HL-60 (cell line): ENCODE data around the gene RAB8B.
A peak's percentile ranks its signal among the peaks of the same experiment; 100 is the strongest.

Experiments used
- DNase-seq, 2 experiments: peaks; one replicate each; pipeline ENCODE4 v3.0.0-alpha.2; 2010 to 2020; ENCODE audit warnings: low read depth in 1 of 2, low spot score in 1 of 2
- H3K27ac ChIP-seq: fragments of 250-450 bp; sonication (Bioruptor Pico); replicated peaks from 2 replicates; pipeline ENCODE4 v1.5.1; 2020; ENCODE audit warnings: mild to moderate bottlenecking, moderate library complexity
- H3K27me3 ChIP-seq: fragments of 250-450 bp; sonication (Bioruptor Pico); 2 replicates; pipeline ENCODE4 v1.5.1; 2021; ENCODE audit warnings: mild to moderate bottlenecking, moderate library complexity; ENCODE audit not compliant: insufficient read depth, poor library complexity, severe bottlenecking
- H3K4me3 ChIP-seq: replicated peaks from 2 replicates; pipeline ENCODE4 v1.5.1; 2011; ENCODE audit warnings: mild to moderate bottlenecking, control low read depth, low read length; ENCODE audit not compliant: insufficient read depth
- CTCF ChIP-seq: IDR thresholded peaks from one replicate; pipeline ENCODE4 v1.5.1; 2011; ENCODE audit warnings: low read length, control low read depth, inconsistent platforms; ENCODE audit not compliant: insufficient read depth
- GABPA ChIP-seq: IDR thresholded peaks from 2 replicates; pipeline ENCODE4 v1.6.1; 2012; ENCODE audit warnings: low read depth
- POLR2AphosphoS5 ChIP-seq: IDR thresholded peaks from 2 replicates; pipeline ENCODE4 v1.6.1; 2012; ENCODE audit warnings: low read depth
- REST ChIP-seq: IDR thresholded peaks from 2 replicates; pipeline ENCODE4 v1.6.1; 2012; ENCODE audit warnings: low read depth; ENCODE audit not compliant: insufficient replicate concordance
- SPI1 ChIP-seq: IDR thresholded peaks from 2 replicates; pipeline ENCODE4 v1.6.1; 2012; ENCODE audit warnings: low read depth, mild to moderate bottlenecking, borderline replicate concordance

Gene RAB8B

GRCh38 chr15:63264688-63265293, 75.4 kb downstream of the RAB8B start:
- Histone ChIP-seq H3K27me3 (no peaks in the 10 kb centered on the region), H3K4me3 (no peak overlapping the region), H3K27ac (no peak overlapping the region)
- DNase-seq = no peak
- TF ChIP-seq SPI1 (no peak), REST (no peak), CTCF (no peak), POLR2AphosphoS5 (no peak), GABPA (no peak)

- H3K27me3 ChIP-seq = no peaks in the 10 kb centered on the region
- TF ChIP-seq SPI1 (no peak), POLR2AphosphoS5 (no peak), GABPA (no peak), REST (no peak), CTCF (no peak)
- no peak overlapping the region for H3K27ac ChIP-seq
- peak in 1 of 2 experiments; percentile 30 for DNase-seq
- no peak overlapping the region for H3K4me3 ChIP-seq
These were observed 85.0 kb downstream of the RAB8B start for GRCh38 chr15:63274427-63274826.

GRCh38 chr15:63276342-63277037, 87.1 kb downstream of the RAB8B start:
- Histone ChIP-seq H3K27me3 (no peaks in the 10 kb centered on the region), H3K4me3 (peak overlapping the region; percentile 70), H3K27ac (peak overlapping the region; percentile 70)
- TF ChIP-seq REST (no peak), POLR2AphosphoS5 (no peak), CTCF (no peak), SPI1 (no peak), GABPA (no peak)
- no peak for DNase-seq
